NCI-H446 treated with DMSO at 0.1 percent for 48 hours (cell line): ENCODE measurements around the gene NKD1.

Experiments
- DNase-seq: peaks from one replicate; lab custom pipeline; 2025; lab: John Stamatoyannopoulos, UW

The NKD1 gene

DNA sequence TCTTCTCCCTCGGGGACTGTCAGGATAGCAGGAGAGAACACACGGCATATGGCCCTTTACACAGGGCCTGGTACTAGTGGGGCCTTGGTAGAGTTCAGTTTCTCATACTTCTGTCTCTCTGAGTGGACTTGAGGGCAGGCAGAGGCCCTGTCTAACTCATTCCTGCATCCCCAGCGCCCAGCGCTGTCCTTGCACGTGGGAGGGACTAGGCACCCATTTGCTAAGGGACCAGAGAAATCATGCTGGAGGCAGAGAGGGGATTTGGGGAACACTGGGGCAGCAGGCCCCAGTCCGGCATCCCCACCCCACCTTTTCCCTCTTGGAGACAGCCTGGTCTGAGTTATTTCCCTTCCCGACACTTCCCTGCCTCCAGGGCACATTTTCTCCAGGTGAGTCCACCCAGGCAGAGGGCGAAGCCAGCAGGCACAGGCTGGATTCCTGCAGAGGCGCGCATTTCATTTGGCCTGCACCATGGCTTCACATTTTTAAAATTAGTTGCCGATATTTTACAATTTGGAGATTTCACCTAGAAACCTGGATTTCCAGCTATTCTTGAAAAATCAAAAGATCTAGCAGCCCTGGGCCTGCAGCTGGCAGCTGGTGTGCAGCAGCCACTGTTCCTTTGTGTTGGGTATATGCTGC, 9.7 kb upstream of the NKD1 start:
- DNase-seq: no peak

DNA sequence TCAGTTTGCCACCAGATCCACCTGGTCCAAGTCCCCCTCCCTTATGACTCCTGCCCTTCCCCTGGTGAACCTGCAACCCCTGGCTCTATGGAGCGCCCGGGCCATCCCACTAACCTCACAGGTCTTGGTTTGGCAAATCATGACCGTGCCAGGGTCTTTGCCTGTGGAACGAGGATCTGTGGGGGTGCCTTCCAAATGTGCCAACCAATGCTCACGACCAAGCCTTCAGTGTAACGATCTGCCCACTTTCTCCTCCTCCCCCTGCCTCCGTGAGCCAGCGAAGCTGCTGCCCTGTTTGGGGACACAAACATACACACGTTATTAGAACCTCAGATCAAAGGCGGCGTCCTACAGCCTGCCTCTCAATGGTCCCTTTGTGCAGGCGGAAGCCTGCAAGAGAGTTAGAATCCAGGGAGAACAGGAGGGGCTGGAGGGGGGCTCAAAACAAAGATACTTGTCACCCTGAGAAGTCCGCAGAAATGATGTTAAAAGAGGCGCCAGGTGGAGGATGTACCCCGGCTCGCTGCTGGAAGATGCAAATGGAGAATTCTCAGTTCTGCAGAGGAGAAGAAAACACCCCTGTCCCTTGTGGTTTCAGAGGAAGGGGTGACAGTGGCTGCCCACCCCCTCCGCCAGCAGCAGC, 9.0 kb upstream of the NKD1 start:
- no peak for DNase-seq

DNA sequence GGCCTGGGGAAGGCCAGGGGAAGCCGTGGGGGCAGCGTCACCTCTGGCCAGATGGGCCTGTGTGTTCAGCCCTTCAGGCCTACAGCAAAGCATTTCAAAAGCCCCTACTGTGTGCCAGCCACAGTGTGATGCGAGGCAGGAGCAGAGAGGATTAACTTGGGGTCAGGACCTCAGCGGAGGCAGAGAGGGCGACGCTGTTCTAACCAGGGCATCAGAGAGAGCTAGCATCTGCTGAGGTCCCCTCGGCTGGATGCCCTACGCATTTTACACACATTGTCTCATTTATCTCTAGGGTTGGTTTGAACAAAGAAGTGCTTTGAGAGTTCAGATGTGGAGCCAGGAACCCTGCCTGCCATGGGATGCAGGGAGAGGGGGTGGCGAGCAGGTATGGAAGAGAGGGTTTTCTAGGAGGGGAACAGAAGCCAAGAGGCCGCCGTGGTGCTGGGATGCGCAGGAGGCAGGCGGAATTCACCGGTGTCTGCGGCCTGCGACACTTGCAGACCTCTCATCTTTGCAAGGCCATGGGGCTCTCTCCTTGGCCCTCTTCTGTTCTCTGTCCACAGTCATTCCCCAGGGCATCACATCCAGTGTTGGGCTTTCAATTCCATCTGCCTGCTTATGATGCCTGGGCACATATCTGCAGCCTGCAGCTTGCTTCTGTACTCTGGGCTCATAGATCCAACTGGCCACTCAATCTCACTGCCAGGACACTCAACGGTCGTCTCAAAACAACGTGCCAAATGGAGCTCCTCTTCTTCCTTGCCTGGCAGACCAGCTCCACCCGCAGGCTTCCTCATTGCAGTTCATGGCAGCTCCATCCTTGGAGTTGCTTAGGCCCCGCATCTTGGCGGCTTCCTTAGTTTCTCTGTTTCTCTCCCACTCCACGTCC, 8.1 kb upstream of the NKD1 start:
- no peak for DNase-seq

DNA sequence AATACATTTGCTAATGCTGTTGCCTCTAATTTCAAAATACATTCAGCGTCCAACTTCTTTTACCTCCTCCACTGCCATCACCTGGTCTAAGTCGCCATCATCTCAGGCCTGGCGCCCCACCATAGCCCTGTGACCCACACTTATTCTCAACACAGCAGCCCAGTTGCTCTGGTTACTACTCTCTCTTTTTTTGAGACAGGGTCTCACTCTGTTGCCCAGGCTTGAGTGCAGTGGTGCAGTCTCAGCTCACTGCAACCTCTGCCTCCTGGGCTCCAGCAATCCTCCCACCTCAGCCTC, 7.5 kb upstream of the NKD1 start:
- DNase-seq: no peak

DNA sequence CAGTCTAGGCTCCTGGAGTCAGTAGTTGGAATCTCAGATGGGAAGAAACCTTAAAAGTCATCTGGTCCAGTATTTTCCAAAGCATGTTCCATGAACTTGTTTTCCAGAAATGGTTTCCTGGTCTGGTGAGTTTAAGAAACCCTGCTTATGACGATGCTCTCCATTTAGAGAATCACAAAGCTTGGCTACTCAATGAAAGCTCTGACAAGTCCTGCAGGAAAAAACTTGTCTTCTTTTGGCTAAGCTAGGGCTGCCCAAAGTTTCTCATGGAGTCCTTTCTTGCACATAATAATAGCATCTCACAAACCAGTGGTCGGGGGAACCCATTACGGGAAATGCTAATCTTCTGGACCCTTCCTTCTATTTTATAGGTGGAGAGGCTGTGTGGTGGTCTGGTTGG, 5.5 kb upstream of the NKD1 start:
- DNase-seq: no peak

DNA sequence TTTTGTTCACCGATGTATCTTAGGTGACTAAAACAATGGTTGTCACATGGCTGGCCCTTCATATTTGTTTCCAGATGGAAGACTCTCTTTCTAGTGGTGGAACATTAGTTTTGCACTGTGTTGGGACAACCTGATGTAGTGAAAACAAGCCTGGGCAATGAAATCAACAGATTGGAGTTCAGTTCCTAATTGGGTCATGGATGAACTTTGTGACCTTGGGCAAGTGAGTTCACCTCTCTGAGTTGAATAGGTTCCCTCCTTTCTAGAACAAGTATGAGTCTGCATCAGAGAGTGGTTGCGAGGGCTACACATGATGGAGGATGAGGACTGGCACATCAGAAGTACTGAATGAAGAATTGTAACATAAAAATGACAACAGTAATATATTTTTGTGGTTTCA, 2.1 kb upstream of the NKD1 start:
- no peak for DNase-seq

DNA sequence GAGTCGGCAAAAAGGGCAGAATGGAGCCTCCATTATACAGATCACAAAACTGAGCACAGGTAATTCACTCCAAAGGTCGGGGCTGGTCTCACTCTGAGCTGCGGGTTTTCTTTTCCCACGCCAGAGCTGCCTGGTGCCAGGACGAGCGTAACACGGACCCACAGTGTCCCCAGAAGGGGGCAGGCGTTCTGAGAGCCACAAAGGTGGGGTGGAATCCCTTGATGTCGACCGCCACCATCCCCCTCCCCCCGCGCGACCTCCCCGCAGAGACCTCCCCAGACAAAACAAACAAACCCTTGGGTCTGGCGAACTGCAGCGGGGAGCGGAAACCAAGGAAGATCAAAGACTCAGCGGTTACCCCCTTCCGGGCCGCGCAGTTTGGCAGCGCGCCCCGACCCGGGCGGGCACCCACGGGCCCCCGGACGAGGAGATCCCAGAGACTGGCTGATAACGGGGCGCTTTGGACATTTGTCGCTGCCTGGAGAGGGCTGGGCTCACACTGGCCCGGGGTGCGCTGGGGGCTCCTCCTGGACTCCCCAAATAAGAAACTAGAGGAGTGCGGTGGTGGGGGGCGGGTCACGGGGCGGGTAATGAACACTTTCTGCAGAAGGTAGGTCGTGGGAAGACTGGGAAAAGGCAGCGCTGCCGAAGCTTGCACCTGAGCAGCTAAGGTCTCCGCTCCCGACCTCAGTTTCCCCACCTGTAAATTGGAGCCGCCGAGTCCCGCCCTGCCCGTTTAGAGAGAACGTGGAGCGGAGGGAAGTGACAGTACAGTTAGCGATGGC, 664 bp upstream of the NKD1 start:
- no peak for DNase-seq

DNA sequence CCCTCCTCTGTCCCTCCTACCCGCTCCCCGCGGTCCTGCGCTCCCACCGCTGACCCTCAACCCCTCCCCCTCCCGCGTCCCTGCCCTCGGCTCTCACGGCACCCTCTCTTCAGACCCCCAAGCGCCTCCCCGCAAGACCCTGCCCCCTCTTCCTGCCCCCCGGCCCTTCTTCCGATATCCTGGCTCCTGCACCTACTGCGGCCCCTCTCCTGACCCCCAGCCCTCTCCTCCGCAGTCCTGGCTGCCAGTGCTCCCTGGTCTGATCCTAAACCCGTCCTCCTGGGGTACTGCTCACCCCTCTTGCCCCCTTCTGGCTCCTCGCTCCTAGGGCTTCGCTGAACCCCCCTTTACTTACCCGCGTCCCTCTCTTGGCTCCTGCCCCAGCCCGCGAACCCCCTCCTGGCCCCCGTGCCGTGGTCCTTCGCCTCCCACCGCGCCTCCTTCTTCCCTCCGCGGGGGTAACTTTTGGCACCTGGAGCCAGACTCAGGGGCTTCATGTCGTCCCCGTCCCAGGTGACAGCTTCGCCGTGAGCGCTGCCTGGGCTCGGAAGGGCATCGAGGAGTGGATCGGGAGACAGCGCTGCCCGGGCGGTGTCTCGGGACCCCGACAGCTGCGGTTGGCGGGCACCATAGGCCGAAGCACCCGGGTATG, 839 bp downstream of the NKD1 start:
- DNase-seq: no peak

DNA sequence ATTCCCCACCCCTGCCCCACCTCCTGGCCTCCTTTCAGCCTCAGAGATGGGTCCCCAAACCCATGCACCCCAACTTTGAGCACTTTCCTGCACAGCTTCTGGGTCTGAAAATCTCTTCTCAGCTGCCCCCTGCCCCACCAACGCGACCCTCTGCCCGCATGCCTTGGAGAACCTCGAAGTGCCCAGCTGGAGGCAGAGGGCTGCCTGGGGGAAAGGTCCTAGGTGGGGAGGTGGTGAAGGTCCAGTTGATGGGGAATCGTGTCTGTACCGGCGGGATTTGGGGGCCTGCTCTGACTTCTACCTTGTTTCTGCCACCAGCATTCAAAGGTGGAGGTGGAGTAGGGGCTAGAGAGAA, 1.3 kb downstream of the NKD1 start:
- no peak for DNase-seq

DNA sequence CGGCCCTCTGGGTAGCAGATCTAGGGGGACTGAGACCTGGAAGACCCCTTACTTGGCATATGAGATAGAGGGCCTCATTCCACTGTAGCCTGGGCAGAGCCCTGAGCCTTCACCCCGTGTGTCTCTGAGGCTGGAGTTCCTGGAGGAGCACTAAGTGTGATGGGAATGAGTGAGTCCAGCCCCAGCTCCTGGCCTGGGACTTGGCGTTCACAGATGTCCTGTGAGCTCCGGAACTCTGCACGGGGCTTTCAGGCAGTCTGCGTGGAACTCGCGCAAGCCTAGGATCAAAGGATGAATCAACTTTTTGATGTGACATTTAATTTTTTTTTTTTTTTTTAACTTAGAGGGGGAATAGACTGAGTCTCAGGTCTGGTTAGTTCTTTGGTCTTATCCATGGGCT, 1.8 kb downstream of the NKD1 start:
- no peak for DNase-seq

DNA sequence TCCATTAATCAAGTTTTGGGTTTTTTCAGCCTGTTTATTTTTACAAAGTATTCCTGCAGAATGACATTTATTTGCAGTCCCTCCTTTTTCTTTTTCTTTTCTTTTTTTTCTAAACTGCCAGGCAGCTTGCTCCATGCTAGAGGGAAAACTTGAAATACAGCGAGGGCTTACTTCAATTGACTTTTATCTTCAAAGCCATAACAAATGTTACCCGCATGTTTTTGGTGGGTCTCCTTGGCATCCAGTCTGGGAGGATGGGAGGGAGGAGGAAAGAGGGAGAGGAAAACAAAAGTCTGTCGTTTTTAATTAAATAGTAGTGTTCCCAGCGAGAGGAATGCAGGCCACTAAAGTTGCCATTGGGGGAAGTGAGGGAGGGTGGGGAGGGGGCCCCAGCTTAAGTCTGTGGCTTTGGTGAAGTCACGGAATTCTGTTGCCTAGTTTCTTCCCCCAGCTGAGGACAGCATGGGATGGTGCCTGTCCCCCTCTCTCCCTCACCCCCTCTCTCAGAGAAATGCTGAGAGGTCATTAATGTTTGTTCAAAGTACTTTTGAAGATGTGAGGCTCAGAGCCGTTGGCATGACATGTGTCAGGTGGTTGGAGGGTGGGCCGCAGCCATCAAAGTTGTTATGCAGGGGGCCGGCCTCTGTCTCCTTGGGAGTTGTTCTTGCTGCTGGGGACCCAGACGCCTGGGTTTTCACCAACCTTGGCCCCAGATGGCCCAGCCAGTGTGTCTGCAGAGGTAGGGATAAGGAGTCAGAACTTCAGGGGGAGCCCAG, 2.9 kb downstream of the NKD1 start:
- no peak for DNase-seq

DNA sequence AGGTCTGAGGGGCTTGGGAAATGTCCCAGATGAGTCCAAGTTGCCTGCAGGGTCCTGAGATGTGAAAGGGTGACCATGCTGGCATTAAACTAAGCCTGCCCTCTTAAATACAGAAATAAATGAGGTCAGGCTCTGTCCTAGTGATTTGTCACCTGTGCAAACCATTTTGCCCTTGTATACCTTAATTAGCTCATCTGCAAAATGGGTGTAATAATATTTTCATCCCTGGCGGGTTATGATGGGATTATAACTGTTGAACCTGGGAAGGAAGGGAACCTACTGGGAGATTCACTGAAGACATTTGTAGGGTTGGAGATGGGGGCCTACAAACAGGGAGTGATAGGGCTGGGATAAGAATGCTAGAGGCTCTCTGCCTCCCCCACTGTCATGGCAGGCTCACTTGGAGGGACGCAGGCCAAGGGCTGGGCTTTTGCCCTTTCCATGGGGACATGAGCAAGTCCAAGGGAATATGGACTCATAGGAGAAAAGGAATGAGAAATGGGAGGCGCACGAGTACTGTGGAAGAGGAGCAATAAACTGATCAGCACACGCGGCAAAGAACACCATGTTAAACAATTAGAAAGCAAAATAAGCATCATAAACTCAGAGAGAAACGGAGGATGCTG, 4.4 kb downstream of the NKD1 start:
- no peak for DNase-seq

DNA sequence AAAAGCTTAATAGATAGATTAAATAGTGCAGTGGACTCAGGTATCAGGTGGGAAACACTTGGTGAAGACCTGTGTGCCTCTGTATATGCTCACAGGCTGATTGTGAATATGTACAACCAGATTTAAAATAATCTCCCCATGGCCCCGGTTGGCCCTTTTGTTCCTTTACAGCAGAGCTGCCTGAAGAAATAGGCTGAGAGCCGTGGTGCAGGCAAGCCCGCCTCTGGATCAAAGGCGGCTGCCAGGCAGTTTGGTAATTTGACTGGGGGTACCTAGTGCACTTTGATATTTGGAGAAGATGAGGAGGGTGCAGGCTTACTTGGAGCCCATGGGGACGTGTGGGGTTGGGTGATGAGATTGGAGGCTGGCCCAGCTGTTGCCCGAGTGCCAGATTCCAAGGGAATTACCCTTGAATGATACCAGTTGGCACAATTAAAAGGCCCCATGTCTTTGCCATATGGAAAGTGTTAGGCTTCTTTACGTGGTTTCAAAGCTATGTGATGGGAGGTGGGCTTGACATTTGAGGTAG, 5.0 kb downstream of the NKD1 start:
- no peak for DNase-seq

DNA sequence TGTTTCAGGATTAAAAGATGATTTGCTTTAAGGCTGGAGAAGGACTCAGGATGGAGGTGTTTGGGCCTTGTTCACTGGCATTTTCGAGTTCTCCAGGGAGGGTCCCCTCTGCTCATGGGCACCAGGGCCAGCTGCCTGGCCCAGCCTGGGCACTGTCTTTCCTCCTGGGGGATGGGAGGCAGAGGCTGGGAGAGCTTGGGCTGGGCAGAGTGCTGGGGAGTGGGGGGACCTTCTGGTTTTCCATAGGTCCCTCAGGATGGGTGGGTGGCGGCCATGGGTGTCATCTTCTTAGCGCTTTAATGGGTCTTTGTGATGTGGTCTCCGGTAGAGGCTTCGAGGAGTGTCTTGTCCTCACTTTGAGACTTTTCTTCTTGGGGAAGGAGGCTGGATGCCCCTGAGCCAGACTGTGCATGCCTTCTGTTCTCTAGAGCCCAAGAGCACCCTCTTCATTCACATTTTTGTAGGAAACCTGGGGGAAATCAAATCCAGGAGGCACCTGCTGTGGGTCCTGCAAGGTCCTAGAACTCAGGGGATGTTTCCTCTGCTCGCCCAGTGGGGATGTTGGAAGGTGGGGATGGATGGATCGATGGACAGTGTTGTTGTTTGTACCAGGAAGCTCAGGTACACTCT, 5.7 kb downstream of the NKD1 start:
- no peak for DNase-seq

DNA sequence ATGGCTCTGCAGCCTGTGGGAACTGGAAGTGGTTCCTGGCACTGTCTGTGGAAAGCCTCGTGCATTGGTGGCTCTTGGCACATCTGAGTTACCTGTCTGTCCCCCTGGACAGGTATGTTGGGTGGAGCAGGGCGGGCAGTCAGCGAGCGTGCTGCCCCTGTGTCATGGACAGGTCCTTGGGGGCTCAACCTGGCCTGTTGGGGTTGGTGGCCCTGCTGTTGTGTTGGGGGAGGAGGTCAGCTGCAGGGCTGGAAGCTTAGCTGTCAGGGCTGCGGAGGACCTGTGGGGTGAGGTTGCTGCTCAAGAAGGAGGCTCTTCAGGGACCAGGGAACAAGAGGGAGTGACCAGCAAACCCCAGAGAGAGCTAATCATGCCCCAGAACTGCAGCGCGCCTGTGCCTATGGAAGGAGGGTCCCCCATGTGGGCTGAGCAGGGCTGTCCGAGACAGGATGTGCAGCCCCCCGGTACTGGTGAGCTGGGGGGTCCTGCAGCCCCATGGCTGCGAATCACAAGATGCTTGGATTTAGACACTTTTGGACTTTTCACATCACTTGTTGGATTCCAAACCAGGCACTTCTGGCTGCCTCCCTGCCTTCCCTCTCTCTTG, 7.2 kb downstream of the NKD1 start:
- no peak for DNase-seq

DNA sequence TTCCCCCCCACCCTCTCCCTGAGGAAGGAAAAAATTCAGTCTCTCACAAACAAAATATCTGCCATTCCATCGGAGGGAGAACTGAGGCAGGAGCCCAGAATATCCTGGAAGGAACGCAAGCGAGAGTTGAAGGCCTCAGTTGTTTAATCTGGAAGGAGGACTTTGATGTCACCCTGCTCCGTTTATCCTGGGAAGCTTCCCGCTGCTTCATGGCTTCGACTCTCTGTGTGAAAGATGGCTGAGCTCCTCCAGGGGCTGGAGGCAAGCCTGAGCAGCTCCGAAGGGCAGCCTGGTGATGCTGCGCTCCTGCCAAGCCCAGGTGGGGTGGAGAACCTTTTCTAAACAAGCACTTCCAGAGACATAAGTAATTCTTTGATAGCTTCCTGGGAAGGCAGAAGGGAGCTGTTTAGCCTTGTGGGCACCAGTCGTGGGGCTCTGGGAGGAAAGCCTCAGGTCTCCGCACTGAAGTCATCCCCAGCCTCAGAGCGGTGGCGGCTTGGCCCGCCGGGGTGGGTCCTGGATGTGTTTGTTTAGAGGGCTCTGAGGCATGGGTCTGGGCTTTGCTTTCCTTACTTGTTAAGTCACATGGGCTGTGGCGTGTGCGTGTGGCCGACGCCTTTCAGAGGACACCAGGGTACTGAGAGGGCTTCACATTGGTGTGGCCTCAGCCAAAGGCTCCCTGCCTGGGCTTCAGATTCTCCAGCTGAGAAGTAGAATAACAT, 7.9 kb downstream of the NKD1 start:
- DNase-seq: no peak

DNA sequence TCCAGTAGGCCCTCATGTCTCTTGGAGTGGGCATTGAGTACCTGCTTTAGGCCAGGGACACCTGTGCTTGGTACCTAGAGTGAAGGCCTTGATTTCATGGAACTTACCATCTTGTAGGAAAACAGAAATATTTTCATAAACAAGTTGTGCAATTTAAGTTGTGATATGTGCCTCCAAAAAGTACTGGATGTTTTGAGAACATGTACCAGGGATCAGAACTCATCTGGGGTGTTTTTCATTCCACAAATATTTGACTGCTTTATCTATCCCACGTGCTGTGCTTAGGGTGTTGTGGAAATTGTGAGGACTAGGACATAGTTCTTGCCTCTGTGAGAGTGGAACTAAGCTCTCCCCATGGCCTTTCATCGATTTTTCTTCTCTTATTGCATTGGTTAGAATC, 8.8 kb downstream of the NKD1 start:
- no peak for DNase-seq

DNA sequence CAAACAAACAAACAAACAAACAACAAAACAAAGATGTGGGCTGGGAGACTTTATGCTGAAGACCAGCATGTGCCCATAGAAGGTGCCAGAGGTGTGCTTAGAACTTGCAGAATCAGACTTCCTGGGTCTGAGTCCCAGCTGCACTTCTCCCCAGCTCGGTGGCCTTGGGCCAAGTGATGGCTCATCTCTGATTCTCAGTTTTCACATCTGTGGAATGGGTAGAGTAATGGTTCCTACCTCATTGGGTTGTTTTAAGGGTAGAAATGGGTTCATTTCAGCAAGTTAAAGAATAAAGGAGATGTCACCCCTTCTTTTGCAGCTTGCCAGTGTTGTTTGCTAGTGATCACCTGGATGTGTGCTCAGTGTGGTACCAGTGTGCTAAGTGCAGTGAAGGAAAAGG, 10.7 kb downstream of the NKD1 start:
- DNase-seq: no peak

DNA sequence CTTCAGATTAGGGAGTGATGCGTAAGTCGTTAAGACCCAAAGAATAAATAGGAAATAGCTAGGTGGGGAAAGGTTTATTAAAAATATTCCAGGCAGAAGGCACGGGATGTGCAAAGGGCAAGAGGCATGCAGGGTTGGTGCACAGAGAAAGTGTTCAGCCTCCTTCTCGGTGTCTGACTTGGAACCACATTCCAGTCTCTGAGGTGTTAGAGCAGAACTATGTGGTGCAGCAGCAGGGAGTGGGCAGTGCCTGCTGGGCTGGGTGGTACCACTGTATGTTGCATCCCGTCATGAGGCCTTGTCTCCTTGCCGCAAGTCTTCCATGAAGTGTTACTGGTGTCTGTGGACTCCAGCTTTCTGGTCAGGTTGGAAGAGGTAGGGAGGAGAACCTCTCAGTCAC, 11.1 kb downstream of the NKD1 start:
- DNase-seq: no peak
